DND-41 (cell line): Measurements from ENCODE around the gene DYNC1H1.

Experiments
- ATAC-seq: fragments of 200-7000 bp; cut with Tn5 transposase; 3 replicates; pipeline ENCODE4 v1.9.1; 2021; ENCODE audit warnings: low read depth; ENCODE audit not compliant: insufficient read depth
- DNase-seq: peaks from one replicate; pipeline ENCODE4 v3.0.0-alpha.2; 2020
- H2AFZ ChIP-seq: 2 replicates; pipeline ENCODE4 v1.6.0; 2012; ENCODE audit warnings: low read depth, low read length
- H3K27ac ChIP-seq: 2 replicates; pipeline ENCODE4 v1.5.1; 2012; ENCODE audit warnings: low read length, inconsistent platforms
- H3K27me3 ChIP-seq: fragments of 200-600 bp; sonication (generic); 2 replicates; pipeline ENCODE4 v1.6.0; 2012; ENCODE audit warnings: low read length, mild to moderate bottlenecking, inconsistent platforms; ENCODE audit not compliant: insufficient read depth, poor library complexity
- H3K36me3 ChIP-seq: 2 replicates; pipeline ENCODE4 v1.5.1; 2012; ENCODE audit warnings: low read length, inconsistent platforms; ENCODE audit not compliant: insufficient read depth
- H3K4me1 ChIP-seq: 2 replicates; pipeline ENCODE4 v1.5.1; 2012; ENCODE audit warnings: mild to moderate bottlenecking, low read length; ENCODE audit not compliant: insufficient read depth
- H3K4me2 ChIP-seq: 2 replicates; pipeline ENCODE4 v1.6.0; 2012; ENCODE audit warnings: mild to moderate bottlenecking, moderate library complexity, low read length, inconsistent platforms; ENCODE audit not compliant: insufficient read depth
- H3K4me3 ChIP-seq, 2 experiments: fragments of 200-600 bp in 1 of 2; shearing (Covaris generic) in 1 of 2; 2 replicates each; pipeline ENCODE4 v1.5.1; 2012 to 2016; ENCODE audit warnings: inconsistent platforms in 2 of 2, low read length in 2 of 2, mild to moderate bottlenecking in 2 of 2, low read depth in 1 of 2, moderate library complexity in 1 of 2
- H3K79me2 ChIP-seq: 2 replicates; pipeline ENCODE4 v1.6.0; 2012; ENCODE audit warnings: low read length, inconsistent platforms; ENCODE audit not compliant: insufficient read depth
- H3K9ac ChIP-seq: 2 replicates; pipeline ENCODE4 v1.6.0; 2012; ENCODE audit warnings: low read depth, mild to moderate bottlenecking, inconsistent platforms, low read length, moderate library complexity
- H3K9me3 ChIP-seq: 2 replicates; pipeline ENCODE4 v1.5.1; 2012; ENCODE audit warnings: low read length, moderate library complexity, mild to moderate bottlenecking, inconsistent platforms; ENCODE audit not compliant: insufficient read depth, severe bottlenecking
- H4K20me1 ChIP-seq: 2 replicates; pipeline ENCODE4 v1.6.0; 2012; ENCODE audit warnings: low read length; ENCODE audit not compliant: insufficient read depth
- EZH2 ChIP-seq: IDR thresholded peaks from 3 replicates; pipeline ENCODE4 v1.6.1; 2012; ENCODE audit warnings: borderline replicate concordance, low read depth, mild to moderate bottlenecking, moderate library complexity, low read length, inconsistent platforms; ENCODE audit not compliant: severe bottlenecking
- TF ChIP-seq, protein P1 (sequence below): IDR thresholded peaks from 2 replicates; pipeline ENCODE4 v1.5.1; 2012; ENCODE audit warnings: borderline replicate concordance, low read length, moderate library complexity, mild to moderate bottlenecking; ENCODE audit not compliant: poor library complexity, severe bottlenecking; ENCODE audit errors: extremely low read depth

Gene DYNC1H1

DNA sequence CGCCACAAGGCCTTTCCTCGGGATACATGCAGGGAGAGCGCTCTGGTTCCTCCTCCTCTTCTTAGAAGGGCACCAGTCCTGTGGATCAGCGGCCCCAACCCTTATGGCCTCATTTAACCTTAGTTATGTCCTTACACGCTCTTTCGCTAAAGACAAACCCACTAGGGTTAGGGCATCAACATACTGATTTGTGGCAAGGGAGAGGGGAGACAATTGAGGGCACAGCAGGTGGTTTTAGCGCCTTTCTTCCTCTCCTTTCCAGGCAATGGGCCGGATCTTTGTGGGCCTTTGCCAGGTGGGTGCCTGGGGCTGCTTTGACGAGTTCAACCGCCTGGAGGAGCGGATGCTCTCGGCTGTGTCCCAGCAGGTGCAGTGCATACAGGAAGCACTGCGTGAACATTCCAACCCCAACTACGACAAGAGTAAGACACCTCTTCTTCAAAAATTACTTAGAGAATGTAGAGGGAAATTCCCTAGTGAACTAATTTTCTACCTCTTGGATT is 43.6 kb downstream of the DYNC1H1 start:
- Histone ChIP-seq H2AFZ (no peak overlapping the region), H3K36me3 (peaks cover 94% of the 10 kb centered on the region)
- no peak for ATAC-seq

DNA sequence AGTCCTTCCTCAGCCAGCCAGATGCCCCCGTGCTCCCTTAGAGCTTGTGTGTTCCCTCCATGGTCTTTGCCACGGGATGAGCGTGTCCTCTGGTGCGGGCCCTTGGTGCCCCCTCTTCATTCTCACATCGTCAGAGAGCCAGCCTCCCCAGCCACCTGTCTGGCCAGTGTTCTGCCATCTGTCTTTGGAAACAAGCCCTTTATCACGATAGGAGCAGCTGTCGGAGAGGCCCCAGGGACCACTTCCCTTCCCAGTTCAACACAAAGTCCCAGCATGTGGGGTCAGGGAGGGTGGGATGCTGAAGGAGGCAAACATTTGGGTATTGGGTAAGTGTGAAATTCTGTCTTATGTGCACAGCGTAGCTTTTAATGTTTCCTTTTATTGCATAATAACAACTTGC is 44.5 kb downstream of the DYNC1H1 start:
- Histone ChIP-seq H2AFZ (no peak overlapping the region), H3K27ac (no peak overlapping the region), H3K9ac (no peak overlapping the region), H3K79me2 (no peaks in the 10 kb centered on the region), H3K9me3 (no peaks in the 10 kb centered on the region), H3K27me3 (no peaks in the 10 kb centered on the region), H3K4me2 (no peak overlapping the region), H3K4me1 (no peaks in the 10 kb centered on the region), H3K4me3 (no peak overlapping the region), H3K36me3 (peaks cover 95% of the 10 kb centered on the region), H4K20me1 (no peaks in the 10 kb centered on the region; the same call in 1 of the 2 replicates)
- ATAC-seq (no peak; the same call in 2 of the 3 replicates), DNase-seq (no peak)
- no peak for TF ChIP-seq EZH2
- TF ChIP-seq, protein P1, sequence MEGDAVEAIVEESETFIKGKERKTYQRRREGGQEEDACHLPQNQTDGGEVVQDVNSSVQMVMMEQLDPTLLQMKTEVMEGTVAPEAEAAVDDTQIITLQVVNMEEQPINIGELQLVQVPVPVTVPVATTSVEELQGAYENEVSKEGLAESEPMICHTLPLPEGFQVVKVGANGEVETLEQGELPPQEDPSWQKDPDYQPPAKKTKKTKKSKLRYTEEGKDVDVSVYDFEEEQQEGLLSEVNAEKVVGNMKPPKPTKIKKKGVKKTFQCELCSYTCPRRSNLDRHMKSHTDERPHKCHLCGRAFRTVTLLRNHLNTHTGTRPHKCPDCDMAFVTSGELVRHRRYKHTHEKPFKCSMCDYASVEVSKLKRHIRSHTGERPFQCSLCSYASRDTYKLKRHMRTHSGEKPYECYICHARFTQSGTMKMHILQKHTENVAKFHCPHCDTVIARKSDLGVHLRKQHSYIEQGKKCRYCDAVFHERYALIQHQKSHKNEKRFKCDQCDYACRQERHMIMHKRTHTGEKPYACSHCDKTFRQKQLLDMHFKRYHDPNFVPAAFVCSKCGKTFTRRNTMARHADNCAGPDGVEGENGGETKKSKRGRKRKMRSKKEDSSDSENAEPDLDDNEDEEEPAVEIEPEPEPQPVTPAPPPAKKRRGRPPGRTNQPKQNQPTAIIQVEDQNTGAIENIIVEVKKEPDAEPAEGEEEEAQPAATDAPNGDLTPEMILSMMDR: no peak

More for the DNA sequence above, 43.6 kb downstream of the DYNC1H1 start:
- H3K27me3 ChIP-seq: no peaks in the 10 kb centered on the region
- no peak overlapping the region for H3K27ac ChIP-seq
- no peaks in the 10 kb centered on the region for H3K79me2 ChIP-seq
- H3K4me1 ChIP-seq: no peaks in the 10 kb centered on the region
- H4K20me1 ChIP-seq: no peaks in the 10 kb centered on the region; the same call in 1 of the 2 replicates
- H3K9me3 ChIP-seq: no peaks in the 10 kb centered on the region
- TF ChIP-seq, protein P1: no peak
- no peak for TF ChIP-seq EZH2
- no peak for DNase-seq
- no peak overlapping the region for H3K4me3 ChIP-seq
- no peak overlapping the region for H3K9ac ChIP-seq
- no peak overlapping the region for H3K4me2 ChIP-seq

- H3K36me3 ChIP-seq: peaks cover 98% of the 10 kb centered on the region
- no peaks in the 10 kb centered on the region for H3K4me1 ChIP-seq
- no peak for ATAC-seq
- H3K9me3 ChIP-seq: no peaks in the 10 kb centered on the region
- H3K4me2 ChIP-seq: no peak overlapping the region
- H3K9ac ChIP-seq: no peak overlapping the region
- H4K20me1 ChIP-seq: no peaks in the 10 kb centered on the region; the same call in 1 of the 2 replicates
- H3K4me3 ChIP-seq: no peak overlapping the region
- no peak overlapping the region for H2AFZ ChIP-seq
- no peak for TF ChIP-seq EZH2
- TF ChIP-seq, protein P1: no peak
- no peaks in the 10 kb centered on the region for H3K27me3 ChIP-seq
- H3K27ac ChIP-seq: no peak overlapping the region
- no peaks in the 10 kb centered on the region for H3K79me2 ChIP-seq
- no peak for DNase-seq
These were observed 47.3 kb downstream of the DYNC1H1 start for GRCh38 chr14:102011631-102012030.
